ENCODE measurements around the gene SLC35F3. TPM values are rescaled to one million over a fixed set of nuclear protein-coding genes. Genes with fewer than 3 reads are reported as not detected.

Gene SLC35F3
- polyA plus RNA-seq, 1 donor (not counting 4 experiments of a cell fraction or from before 2014, with no cell fraction given), result 13.8 TPM

DNA sequence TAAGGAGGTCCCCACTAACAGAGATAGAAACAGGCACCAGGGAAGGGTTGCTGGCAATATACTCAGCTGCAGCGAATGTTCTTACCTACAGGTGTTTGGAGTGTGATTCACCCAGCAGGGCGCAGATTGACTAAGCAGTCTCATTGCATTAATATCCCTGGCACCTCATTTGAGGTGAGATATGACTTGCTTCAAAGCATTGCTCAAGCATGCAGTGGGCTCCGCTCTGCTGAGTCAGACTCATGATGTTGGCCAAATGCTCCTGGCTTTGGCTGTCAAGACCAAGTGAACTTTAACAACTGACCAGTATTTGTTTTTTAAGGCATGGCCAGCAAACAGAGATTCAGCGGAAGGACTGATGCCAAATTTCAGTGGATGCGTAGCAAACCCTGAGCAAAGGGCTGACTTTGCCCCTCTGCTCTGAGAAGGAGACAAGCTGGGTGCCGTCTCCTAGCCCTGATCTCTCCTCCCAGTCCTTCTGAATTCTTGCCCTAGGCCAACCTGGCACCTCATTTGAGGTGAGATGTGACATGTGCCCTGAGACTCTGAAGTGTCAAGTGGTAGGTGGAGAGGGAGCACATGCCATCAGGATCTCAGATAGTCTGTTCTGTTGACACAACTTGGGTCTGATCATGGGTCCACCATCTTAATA is 281.7 kb downstream of the SLC35F3 start:
- Histone ChIP-seq H3K36me3 (ENCODE audit: control insufficient read depth in 2 of 2, extremely low read depth in 1 of 2, insufficient read depth in 2 of 2, low read length in 2 of 2) (peaks cover 0 to 2% of the 10 kb centered on the region in 2 experiments), H3K4me2 (ENCODE audit: control insufficient read depth, extremely low read depth, insufficient read depth, low read depth, low read length) (peak overlapping the region; percentile 55), H4K20me1 (ENCODE audit: control insufficient read depth, extremely low read depth, insufficient read depth, low read length) (no peaks in the 10 kb centered on the region), H3K9me1 (ENCODE audit: control insufficient read depth, extremely low read depth, insufficient read depth, low read length) (peaks cover 3% of the 10 kb centered on the region), H3K4me1 (ENCODE audit: control insufficient read depth, extremely low read depth, insufficient read depth, low read length) (peaks cover 40% of the 10 kb centered on the region), H3K4me3 (ENCODE audit: control insufficient read depth in 2 of 3, extremely low read depth in 1 of 3, insufficient read depth in 2 of 3, low read depth in 1 of 3, low read length in 3 of 3) (no peak overlapping the region), H2AFZ (ENCODE audit: control insufficient read depth, low read length) (no peak overlapping the region), H3K9ac (ENCODE audit: control insufficient read depth, extremely low read depth, insufficient read depth, low read length) (peak overlapping the region; percentile 1), H3K9me3 (ENCODE audit: control insufficient read depth, low read depth, low read length) (no peaks in the 10 kb centered on the region), H3K27me3 (ENCODE audit: control insufficient read depth, extremely low read depth, insufficient read depth, low read length) (no peaks in the 10 kb centered on the region), H3K27ac (ENCODE audit: control insufficient read depth, insufficient read depth, low read length) (peak overlapping the region; percentile 84), H3K79me2 (ENCODE audit: control insufficient read depth, insufficient read depth, low read length) (no peaks in the 10 kb centered on the region)
- no peak for TF ChIP-seq CTCF (optimal IDR thresholded peaks at IDR 0.05 in 1 of 3, IDR thresholded peaks at IDR 0.05 in 1 of 3, conservative IDR thresholded peaks at IDR 0.05 in 1 of 3; ENCODE audit: extremely low read depth in 1 of 3, insufficient read depth in 2 of 3, low read length in 3 of 3)
- TF ChIP-seq EZH2 (IDR thresholded peaks at IDR 0.05; ENCODE audit: low read length), result no peak
- DNase-seq (ENCODE audit: low read depth, low spot score) (peak; percentile 96), FAIRE-seq (peak; percentile 100)
- dilution Hi-C loops (cut with MboI; ENCODE audit: extremely low pct_ligation_motif_present, low sequenced_read_pairs), result no loop called here

GRCh38 chr1:234188454-234188792 is 283.9 kb downstream of the SLC35F3 start:
- peak overlapping the region; percentile 69 for H3K9ac ChIP-seq (ENCODE audit: control insufficient read depth, extremely low read depth, insufficient read depth, low read length)
- no peaks in the 10 kb centered on the region for H4K20me1 ChIP-seq (ENCODE audit: control insufficient read depth, extremely low read depth, insufficient read depth, low read length)
- FAIRE-seq (peak; percentile 99), DNase-seq (ENCODE audit: low read depth, low spot score) (peak; percentile 92)
- H3K27ac ChIP-seq (ENCODE audit: control insufficient read depth, insufficient read depth, low read length), result peak overlapping the region; percentile 89
- H3K4me3 ChIP-seq (ENCODE audit: control insufficient read depth in 2 of 3, extremely low read depth in 1 of 3, insufficient read depth in 2 of 3, low read depth in 1 of 3, low read length in 3 of 3), result no peak overlapping the region
- H3K4me2 ChIP-seq (ENCODE audit: control insufficient read depth, extremely low read depth, insufficient read depth, low read depth, low read length), result peak overlapping the region; percentile 45
- peaks cover 3% of the 10 kb centered on the region for H3K9me1 ChIP-seq (ENCODE audit: control insufficient read depth, extremely low read depth, insufficient read depth, low read length)
- no peaks in the 10 kb centered on the region for H3K27me3 ChIP-seq (ENCODE audit: control insufficient read depth, extremely low read depth, insufficient read depth, low read length)
- peaks cover 40% of the 10 kb centered on the region for H3K4me1 ChIP-seq (ENCODE audit: control insufficient read depth, extremely low read depth, insufficient read depth, low read length)
- peak overlapping the region; percentile 24 for H2AFZ ChIP-seq (ENCODE audit: control insufficient read depth, low read length)
- dilution Hi-C loops (cut with MboI; ENCODE audit: extremely low pct_ligation_motif_present, low sequenced_read_pairs), result no loop called here
- no peaks in the 10 kb centered on the region for H3K79me2 ChIP-seq (ENCODE audit: control insufficient read depth, insufficient read depth, low read length)
- TF ChIP-seq EZH2 (IDR thresholded peaks at IDR 0.05; ENCODE audit: low read length) (no peak), CTCF (optimal IDR thresholded peaks at IDR 0.05 in 1 of 3, IDR thresholded peaks at IDR 0.05 in 1 of 3, conservative IDR thresholded peaks at IDR 0.05 in 1 of 3; ENCODE audit: extremely low read depth in 1 of 3, insufficient read depth in 2 of 3, low read length in 3 of 3) (peak; percentile 62 to 73 (median 68))
- H3K36me3 ChIP-seq (ENCODE audit: control insufficient read depth in 2 of 2, extremely low read depth in 1 of 2, insufficient read depth in 2 of 2, low read length in 2 of 2), result peaks cover 0 to 2% of the 10 kb centered on the region in 2 experiments
- H3K9me3 ChIP-seq (ENCODE audit: control insufficient read depth, low read depth, low read length), result no peaks in the 10 kb centered on the region
